CD4-positive, alpha-beta T cell treated with Interleukin-12 subunit alpha and Interleukin-12 subunit beta, for 1 hour (primary cell): ENCODE measurements around the gene TAF4.

Experiments
- DNase-seq: peaks from one replicate; pipeline ENCODE4 v3.0.0-alpha.2; 2020

TAF4 gene

DNA sequence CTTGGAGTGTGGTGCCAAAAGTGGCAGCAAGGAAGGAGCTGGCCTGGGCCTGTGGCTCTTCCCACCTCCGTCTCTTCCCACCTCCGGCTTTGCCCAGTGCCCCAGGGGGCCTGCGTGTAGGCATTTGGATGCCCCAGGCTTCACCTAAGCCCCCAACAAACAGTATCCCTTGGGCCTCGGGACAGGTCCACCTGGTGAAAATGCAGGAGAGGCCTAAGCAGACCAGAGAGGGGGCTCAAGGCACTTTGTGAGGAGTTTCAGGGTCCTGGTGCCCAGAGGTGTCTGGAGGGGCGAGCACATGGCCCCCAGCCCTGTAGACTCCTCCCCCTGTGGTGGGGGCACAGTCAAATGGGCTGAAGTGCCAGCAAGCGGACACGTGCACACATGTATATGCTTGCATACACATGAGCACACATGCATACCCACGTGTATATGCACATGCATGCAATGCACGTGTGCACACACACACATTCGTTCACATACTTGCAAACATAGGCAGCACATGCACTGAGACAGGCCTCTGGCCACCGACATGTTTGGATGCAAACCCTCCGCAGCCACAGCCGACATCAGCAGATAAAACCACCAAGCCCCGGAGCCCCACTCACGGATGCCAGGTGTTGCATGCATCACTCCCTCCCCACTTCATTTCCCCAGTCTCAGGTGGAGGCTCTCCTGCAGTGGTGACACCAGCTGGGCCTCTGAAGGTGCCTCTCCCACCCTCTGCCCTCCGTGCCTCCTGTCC, 124.5 kb downstream of the TAF4 start:
- no peak for DNase-seq

DNA sequence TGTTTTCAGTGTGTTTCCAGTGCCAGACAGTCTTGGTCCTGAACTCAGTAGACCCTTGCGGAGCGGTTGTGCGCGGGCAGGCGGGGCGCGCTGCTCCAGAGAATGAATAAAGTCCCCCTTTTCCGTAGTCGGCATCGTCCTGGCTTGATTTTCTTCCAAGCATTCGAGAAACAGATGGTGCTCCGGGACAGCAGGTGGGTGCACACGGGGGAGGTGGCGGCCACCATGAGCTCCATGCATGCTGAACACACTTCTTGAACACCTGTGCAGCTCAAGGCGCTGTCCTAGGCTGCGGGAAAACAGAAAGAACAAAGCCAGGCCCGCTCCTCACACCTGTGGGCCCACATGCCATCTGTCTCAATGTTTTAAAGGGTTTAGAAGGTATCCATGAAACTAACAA, 125.2 kb downstream of the TAF4 start:
- no peak for DNase-seq

DNA sequence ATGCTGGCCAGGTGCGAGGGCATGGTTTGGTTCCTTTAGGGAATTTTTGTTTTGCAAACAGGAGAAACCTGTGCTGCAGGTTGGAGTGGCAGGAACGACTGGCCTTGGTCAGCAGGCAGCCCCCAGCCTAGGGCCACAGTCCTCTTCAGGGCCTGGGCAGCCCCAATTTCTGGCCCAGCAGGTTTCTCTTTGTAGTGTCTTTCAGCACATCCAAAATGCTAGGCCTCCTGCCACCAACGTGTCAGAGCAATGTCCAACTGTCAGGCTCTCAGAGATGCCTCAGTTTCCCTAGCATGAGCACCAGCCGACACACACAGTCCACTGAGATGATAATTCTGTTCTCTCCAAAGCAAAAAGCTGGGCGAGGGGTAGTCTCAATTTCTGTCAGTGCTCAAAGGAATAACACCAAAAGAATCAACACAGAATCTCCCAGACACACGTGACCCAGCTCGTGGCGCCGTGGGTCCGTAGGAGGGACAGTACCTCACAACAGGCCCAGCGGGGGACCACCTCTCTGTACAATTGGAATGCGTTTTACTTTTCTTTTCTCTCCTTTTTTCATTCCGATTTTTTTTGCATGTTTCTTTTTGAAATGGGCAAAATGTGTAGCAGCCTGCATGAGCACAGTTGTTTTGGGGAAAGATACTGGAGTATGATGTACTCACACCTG, 125.9 kb downstream of the TAF4 start:
- DNase-seq: no peak

DNA sequence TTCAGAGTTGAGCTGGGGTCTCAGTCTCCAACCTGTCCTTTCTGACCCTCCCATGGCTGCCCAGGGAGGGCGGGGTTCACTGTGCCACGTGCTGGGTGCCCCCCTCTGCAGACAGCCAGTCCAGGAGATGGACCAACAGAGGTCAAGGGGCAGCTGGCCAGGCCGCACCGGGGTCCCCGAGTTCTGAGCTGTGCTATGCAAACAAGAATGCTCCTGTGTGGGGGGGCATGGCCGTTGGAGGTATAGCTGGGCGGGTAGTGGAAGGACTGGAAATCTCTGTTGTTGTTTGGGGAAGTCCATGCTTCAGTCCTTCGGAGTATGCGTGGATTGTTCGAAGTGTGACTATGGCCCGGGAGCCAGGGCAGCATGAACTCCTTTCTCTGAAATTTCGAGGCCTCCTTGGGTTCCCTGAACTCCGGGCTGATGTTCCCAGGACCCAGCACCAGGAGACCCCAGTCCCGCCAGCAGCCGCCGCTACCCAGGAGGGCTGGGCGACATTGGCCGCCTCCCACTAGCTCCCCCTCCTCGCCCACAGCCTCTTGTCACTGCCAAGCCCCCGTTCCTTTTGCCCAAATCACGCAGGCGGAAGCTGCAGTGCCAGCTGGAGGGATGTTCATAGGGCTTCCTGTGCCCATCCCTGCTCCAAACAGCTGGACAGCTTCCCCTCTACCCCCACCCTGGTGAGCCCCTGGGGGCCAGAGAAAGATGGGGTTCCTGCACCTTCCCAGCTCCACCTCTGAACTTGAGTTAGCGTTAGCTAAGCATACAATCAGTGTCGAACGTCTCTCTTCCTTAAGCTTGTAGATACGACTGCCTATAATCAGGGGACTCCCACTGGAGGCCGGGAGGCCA, 126.6 kb downstream of the TAF4 start:
- DNase-seq: no peak

DNA sequence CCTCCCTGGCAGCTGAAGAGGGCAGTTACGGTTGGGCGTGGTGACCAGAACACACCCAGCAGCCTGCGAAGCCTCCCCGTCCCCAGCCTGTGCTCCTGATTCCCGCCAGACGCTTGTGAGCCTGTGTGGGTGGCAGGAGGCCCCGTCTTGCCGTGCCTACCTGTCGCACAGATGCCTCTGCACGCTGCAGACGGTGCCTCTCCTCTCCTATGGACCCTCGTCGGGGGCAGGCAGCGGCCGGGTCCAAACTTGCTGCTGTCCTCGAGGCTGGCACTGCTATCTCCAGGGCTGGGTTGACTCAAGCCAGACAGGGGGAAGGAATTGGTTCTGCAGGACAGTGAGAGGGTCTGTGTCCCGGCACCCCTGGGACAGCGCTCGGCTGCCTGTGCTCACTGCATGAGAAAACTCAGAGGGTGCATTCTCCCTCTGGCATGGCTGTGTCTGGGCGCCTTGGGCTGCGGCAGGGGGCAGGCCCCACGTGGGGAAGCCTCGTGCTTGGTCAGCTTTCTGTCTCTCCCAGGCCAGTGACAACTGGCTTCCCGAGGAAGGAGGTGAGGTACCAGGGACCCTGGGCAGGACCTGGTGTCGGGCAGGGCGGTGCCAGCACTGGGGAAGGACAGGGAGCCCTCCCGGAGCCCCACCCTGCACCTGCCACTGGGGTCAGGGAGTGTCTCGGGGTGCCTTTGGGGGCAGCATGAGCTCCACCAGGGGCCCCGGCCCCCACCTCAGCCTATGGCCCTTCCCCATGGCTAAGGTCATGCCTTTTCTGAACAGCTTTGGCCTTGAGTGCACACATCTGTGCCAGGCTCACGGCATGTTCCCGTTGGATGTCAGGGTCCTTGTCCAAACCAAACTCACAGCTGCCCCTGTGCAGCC, 127.5 kb downstream of the TAF4 start:
- no peak for DNase-seq

DNA sequence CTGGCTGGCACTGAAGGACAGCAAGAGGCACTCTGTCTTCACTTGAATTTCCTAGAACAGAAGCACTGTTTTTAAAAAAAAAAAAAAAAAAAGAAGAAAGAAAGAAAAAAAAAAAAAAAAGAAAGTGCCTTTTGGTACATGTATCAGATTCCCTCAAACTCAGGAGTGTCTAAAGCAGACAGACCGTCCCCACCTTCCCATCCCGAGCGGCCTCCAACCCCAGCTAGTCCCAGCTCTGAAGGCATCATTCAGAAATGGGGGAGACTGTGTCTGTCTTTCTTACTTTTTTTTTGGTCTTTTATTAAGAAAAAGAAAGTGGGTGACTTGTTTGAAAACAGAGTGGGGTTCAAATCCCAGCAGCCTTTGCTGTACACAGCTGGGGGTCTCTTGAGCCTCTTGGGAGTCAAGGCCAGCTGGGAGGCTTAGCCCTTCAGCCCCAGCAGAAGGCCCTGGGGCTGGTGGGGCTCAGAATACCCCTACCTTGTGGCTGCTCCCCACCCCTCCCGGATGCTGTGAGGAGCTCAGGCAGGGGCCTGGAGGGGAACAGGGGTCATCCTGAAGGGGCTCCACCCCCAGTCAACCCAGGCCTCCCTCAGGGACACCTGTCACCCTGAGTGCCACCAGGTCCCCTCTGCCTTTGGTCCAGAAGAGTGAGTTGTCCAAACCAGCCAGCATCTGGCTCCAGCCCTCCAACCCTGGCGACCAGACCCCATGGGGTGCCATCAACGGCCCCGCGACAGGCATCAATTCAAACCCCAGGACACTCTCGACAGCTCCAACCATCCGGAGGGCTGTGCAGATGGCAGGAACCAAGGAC, 128.3 kb downstream of the TAF4 start:
- no peak for DNase-seq

DNA sequence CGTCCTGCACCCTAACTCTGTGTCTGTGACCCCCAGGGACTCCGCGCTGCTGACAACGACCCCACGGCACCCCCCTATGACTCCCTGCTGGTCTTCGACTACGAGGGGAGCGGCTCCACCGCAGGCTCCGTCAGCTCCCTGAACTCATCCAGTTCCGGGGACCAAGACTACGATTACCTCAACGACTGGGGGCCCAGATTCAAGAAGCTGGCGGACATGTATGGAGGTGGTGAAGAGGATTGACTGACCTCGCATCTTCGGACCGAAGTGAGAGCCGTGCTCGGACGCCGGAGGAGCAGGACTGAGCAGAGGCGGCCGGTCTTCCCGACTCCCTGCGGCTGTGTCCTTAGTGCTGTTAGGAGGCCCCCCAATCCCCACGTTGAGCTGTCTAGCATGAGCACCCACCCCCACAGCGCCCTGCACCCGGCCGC, 129.0 kb downstream of the TAF4 start:
- no peak for DNase-seq

DNA sequence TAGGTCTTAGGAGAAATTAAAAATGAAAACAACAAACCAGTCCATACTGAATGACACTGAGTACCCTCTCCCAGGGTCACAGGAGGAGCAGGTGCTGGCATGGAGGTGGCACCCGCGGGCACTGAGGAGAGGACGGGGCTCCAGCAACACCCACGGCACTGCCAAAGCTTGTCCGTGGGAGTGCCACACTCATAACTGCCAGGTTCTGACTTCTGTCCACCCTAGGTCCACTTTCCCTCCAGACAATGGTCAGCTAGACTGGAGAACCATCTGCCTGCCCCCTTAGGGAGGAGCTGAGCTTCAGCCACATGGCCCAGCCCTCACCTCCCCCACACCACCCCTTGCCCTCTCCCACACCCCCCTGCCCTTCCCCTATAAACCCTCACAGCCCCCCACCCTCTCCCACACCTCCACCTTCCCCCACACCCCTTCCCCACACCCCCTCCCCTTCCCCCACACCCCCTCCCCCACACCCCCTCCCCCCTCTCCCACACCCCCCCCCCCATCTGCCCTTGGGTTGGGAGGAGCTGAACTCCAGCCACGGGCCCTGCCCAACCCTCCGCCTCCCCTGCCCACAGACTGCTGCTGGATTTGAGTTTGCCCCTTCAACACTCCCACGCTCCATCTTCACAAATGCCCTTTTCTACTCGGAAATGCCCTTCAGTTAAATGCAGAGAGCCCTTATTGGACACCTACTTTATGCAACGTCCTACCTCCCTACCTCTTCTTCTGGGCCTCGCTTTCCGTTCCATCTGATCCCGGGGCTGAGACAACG, 129.6 kb downstream of the TAF4 start:
- no peak for DNase-seq

DNA sequence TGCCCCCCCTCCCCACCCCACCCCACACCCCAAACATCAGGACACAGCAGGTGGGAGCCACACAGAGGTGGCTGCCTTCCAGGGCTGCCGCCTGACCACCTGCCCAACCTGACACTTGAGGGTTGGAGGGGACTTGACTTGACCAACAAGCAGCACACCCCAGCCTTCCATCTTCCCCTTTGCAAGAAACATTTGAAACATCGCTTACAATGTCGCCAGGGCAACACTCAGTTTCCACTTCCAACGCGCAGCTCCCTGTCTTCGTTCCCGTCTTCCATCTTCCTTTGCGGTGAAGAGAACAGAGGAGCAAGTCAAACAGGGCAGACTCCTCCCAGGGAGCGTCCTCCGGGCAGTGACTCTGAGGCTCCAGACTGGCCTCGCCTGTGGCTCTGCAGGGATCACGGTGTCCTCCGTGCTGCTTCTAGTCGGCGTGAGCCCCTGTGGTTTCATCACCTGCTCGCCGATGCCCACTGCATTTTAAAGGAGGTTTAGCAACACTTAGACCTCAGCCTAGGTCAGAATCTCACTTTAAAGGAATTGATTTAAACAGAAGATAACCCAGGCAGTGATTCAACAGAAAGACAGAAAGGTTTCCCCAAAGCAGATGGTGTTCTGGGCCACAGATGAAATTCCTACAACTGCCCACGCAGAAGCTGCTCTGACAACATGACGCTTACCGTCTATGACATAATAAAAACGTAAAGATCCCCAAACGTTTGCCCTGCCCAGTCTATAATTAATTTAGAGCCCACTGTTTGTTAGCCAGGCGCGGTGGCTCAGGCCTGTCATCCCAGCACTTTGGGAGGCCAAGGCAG, 130.8 kb downstream of the TAF4 start:
- DNase-seq: no peak

DNA sequence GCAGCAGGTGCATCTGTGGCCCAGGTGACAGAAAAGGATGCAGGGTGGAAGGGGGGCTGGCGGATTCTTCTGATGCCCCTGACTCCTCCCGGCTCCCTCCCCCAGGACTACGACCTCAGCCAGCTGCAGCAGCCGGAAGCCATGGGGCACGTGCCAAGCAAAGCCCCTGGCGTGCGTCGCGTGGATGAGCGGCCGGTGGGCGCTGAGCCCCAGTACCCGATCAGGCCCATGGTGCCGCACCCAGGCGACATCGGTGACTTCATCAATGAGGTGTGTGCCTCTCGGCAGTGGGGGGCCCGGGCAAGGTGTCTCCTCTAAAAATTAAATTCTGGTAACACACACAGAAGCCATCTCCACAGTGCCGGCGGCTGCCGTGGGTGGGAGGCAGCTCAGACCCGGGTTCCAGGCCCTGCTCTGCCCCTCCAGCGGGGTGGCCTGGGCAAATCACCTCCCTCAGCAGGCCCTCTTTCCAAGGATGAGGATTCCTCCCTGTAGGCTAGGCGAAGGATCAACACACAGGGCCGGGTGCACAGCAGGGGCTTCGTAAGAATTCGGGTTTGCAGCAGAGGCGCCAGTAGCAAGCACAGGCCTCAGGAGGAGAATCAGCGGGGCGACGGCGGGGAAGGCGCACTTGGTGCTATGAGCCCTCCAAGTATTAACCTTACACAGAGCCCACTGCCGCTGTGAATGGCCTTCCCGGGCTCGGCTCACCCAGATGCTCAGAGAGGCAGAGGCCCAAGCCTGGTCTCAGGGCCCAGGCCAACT, 131.5 kb downstream of the TAF4 start:
- DNase-seq: no peak

DNA sequence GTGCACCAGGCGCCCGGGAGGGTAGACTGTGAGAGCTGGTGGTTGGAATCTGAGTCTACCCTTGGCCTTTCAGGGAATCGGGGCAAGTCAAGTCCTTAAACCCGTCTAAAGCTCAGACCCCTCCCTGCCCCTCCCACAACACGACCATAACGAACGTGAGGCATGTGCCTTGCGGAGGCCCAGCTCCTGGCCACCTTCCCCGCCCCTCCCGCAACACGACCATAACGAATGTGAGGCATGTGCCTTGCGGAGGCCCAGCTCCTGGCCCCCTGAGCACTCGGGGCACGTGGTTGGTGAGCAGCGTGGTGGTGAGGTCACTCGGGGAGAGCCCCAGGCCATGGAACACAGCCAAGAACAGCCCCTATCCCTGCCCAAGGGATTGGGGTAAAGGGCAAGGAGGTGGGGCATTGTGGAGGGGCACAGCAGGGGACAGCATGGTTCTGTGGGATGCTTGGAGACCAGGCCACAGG, 132.2 kb downstream of the TAF4 start:
- no peak for DNase-seq

DNA sequence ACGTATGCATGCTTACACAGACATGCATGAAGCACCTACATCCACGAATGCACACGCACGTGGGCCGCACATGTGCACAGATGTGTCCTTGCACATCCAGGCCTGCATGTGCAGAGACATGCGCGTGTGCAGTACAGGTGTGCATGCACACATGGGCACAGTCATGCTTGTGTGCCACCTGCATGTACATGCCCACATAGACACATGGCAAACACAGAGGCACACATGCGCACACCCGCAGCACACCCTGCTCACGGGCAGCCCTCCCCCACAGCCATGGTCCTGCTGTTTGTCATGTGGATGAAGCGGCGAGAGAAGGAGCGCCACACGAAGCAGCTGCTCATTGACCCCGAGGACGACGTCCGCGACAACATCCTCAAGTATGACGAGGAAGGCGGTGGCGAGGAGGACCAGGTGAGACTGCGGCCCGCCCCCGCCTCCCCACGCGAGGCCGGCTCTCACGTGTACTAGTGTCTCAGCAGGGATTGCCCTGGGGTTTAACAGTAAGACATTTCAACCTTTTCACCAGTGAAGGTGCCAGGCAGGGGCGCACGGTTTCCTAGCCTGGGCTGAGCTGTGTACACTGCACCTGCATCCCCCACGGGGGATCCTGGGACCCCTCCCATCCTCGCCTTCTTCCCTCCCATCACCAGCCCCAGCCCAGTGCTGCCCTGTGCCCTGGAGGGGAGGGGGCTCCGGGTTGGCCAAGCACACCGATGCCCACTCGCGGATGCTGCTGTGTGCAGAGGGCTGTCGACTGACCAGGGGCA, 132.8 kb downstream of the TAF4 start:
- no peak for DNase-seq

DNA sequence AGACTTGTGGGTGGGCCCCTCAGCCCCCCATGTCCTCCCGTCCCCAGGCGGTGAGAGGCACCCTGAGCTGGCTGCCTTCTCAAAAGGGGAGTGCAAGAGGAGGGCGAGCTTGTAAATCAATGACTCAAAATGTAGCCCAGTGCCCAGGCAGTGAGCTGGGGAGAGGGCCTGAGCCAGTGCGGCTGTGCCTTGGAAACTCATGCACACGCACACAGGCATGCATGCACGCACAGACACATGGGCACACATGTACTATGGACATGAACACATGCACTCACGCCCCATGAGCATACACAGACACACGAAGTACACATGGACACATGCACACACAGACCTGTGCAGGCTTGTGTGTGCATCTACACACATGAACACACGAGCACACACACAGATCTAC, 133.5 kb downstream of the TAF4 start:
- DNase-seq: no peak

DNA sequence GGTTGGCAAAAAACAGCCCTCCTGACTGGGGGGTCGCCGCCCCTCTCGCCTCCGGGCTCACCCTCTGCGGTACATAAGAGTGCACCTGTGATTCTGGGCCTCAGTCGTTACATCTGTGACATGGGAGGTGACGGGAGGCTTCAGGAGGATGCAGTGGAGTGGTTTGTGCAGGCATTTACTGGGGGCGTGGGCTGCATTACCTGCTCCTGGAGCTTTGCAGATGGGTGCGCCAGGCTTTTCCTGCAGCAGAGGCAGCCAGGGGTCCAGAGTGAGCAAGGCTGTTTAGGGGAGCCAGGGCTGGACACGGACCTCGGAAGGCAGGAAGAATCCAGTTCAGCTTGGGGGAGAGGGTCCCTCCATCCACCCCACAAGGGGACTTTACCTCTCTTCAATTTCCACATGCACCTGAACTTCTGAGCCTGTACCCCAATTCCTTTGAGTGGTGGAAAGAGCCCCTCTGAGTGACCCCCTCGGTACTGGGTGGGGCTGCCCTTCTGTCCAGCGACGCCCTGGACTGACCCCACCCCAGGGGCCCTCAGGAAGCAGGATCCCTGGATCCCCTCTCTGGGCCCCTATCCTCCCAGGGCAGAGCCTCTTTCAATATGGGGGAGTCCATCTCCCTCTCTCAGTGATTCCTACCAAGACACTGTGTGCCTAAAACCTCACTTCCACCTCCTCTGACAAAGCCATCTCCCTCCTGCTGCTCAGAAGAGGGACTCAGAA, 134.0 kb downstream of the TAF4 start:
- DNase-seq: no peak

DNA sequence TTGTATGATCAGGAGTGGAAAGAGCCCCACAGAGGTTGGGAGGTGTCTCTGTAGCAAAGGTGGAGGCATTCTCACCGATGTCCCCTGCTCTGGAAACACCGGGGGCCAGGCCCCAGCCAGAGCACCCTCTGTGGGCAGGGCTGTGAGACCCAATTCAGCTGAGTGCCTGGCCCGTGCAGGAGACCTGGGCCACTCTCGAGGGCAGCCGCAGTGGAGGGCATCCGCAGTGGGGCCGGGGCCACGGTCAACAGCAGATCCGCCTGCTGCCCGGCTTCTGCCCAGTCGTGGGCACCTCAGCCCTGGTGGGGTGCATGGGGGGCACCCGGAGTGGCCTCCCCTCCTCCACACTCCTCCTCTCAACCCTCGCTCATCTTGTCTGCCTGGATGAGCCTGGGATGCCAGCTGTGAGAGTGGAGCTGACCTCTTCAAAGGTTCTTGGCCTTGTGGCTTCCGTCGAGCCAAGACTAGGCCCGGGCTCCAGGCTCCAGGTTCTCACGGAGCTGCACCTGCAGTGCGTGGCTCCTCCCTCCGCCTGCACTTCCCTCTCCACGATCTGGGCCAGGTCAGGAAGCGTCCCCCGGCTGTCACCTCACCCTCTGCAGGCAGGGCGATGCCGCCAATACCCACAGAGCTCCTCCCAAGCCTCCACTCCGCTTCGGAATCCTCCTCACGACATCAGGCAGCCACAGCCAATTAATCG, 134.8 kb downstream of the TAF4 start:
- no peak for DNase-seq

DNA sequence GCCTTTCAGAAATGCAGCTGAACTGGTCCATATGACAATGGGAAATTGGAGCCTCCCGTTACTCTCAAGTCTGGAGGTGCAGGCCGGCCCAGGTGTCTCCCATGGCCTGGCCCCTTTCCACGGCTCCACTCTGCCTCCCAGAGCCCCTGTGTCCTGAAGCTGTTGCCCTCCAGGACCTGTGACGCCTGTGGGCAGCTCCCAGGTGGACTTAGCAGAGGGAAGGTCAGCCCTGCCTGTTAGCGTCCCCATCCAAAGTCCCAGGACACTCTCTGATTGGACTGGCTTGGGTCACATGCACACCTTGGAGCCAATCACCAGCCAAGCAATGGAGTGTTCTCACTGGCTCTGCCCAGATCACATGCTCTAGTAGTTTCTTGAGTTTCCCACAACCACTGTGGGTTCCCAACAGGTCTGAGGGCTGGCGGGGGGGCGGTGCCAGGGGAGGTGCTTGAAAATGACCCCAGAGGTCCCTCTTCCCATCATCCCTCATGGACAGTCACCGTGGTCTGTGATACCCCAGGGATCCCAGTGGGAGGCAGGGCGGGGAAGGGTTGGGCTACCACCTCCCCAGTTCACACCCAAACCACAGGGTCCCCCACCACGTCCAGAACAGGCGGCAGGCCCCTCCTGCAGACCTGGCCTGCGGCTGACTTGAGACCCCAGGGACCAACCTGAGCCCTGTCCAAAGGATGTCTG, 135.6 kb downstream of the TAF4 start:
- no peak for DNase-seq
